ENCODE data around the gene RING1. TPM values are rescaled to one million over a fixed set of nuclear protein-coding genes. Genes with fewer than 3 reads are reported as not detected.

RING1 gene
- total RNA-seq, 2 experiments from 2014 or later: 26.8 to 27.5 TPM

GRCh38 chr6:33169291-33170175, 38.8 kb upstream of the RING1 start:
- ChIA-PET POLR2A (no interaction called here), CTCF (no interaction called here)
- H3K36me3 Mint-ChIP-seq (ENCODE audit: low read depth): no peaks in the 10 kb centered on the region
- ATAC-seq (no peak), DNase-seq (no peak)
- intact Hi-C loops (cut with micrococcal nuclease): loop anchor here (10.0 kb wide), 1 partner anchor 75 kb away; no protein-coding TSS in a partner anchor
- no peak overlapping the region for H3K27ac Mint-ChIP-seq
- TF ChIP-seq, protein P1, sequence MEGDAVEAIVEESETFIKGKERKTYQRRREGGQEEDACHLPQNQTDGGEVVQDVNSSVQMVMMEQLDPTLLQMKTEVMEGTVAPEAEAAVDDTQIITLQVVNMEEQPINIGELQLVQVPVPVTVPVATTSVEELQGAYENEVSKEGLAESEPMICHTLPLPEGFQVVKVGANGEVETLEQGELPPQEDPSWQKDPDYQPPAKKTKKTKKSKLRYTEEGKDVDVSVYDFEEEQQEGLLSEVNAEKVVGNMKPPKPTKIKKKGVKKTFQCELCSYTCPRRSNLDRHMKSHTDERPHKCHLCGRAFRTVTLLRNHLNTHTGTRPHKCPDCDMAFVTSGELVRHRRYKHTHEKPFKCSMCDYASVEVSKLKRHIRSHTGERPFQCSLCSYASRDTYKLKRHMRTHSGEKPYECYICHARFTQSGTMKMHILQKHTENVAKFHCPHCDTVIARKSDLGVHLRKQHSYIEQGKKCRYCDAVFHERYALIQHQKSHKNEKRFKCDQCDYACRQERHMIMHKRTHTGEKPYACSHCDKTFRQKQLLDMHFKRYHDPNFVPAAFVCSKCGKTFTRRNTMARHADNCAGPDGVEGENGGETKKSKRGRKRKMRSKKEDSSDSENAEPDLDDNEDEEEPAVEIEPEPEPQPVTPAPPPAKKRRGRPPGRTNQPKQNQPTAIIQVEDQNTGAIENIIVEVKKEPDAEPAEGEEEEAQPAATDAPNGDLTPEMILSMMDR (IDR thresholded peaks at IDR 0.05): no peak
- H3K4me1 Mint-ChIP-seq (ENCODE audit: low read depth): no peaks in the 10 kb centered on the region
- H3K27me3 Mint-ChIP-seq: no peaks in the 10 kb centered on the region
- no peaks in the 10 kb centered on the region for H3K9me3 Mint-ChIP-seq
- H3K4me3 Mint-ChIP-seq: no peak overlapping the region

DNA sequence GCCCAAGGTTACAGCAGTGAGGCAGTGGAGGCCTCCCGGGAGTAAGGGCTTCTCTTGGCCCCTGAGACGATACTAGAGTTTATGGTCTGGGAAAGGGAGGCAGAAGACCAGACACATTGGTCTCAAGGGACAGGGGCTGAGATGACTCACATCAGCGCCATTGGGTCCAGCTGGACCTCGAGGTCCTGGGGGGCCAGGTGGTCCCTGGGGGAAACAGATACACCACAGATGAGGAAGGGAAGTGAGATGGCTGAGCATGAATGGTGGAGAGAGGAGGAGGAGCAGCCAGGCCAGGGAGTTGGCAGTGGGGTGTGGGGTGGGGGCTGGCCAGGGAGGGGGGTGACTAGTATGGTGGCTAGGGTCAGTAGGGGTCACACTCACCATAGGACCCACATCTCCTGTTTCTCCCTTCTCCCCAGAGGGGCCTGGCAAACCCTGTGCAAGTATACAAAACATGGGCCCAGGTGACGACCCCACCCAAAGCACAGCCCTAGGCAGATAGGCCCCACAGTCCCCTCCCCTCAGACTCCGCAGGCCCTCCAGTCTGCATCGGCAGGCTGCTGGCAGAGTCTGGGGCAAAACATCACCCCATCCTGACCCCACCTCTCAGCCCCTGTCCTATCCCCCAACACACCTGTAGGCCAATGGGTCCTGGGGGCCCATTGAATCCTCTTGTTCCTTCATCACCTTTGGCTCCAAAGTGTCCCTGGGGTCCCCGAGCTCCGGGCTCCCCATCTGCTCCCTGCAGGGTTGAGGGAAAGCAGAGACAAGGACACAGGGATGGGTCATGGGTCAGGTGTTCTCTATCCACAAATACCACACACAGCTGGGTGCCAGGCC, 37.9 kb upstream of the RING1 start:
- no peaks in the 10 kb centered on the region for H3K36me3 Mint-ChIP-seq (ENCODE audit: low read depth)
- no peaks in the 10 kb centered on the region for H3K27me3 Mint-ChIP-seq
- H3K27ac Mint-ChIP-seq: no peak overlapping the region
- POLR2A ChIA-PET: no interaction called here
- intact Hi-C loops (cut with micrococcal nuclease): no loop called here
- H3K4me1 Mint-ChIP-seq (ENCODE audit: low read depth): no peaks in the 10 kb centered on the region
- ATAC-seq: no peak
- CTCF ChIA-PET: interaction anchor here (0.7 to 1.4 kb wide), 2 partner anchors 9 to 78 kb away, joined by 3 read pairs; no protein-coding TSS in a partner anchor
- no peak for DNase-seq
- H3K4me3 Mint-ChIP-seq: no peak overlapping the region
- TF ChIP-seq, protein P1 (IDR thresholded peaks at IDR 0.05): no peak
- no peaks in the 10 kb centered on the region for H3K9me3 Mint-ChIP-seq

DNA sequence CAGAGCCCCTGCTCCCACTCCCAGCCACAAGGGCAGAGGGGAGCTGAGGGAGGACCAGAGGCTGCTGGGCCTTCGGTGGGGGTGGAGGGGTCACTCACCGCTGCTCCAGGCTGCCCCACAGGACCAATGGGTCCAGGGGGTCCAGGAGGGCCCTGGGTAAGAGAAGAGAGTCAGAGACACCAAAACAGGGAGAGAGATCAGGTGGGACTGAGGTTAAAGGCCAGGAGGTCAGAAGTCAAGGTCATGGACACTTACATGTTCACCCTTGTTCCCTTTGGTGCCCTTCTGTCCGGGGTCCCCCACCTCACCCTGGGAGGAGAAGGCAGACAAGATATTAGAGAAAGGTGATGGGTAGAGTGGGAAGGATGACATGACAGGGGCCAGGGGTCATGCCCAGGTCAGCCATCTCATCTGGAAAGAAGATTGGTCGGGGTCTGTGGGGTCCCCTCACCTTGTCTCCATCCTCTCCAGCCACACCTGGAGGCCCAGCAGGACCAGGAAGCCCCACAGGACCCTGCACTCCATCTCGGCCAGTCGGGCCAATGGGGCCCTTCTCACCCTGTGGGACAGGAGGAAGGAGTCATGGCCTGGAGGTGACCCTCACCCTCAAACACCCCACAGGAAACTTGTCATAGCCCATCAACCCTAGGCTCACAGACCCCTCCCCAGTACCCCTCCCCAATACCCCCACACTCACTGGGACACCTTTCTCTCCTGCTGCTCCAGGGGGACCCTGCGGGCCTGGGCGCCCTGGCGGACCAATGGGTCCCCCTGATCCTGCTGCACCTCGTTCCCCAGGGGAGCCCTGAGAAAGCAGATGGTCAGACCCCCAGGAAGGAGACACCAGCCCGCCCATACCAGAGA, 37.1 kb upstream of the RING1 start:
- POLR2A ChIA-PET: no interaction called here
- no peak for ATAC-seq
- no peaks in the 10 kb centered on the region for H3K27me3 Mint-ChIP-seq
- CTCF ChIA-PET: interaction anchor here (0.7 to 2.0 kb wide), 3 partner anchors 10 to 77 kb away, joined by 3 to 6 read pairs (median 3); no protein-coding TSS in a partner anchor
- H3K4me1 Mint-ChIP-seq (ENCODE audit: low read depth): no peaks in the 10 kb centered on the region
- DNase-seq: no peak
- no peaks in the 10 kb centered on the region for H3K9me3 Mint-ChIP-seq
- TF ChIP-seq, protein P1 (IDR thresholded peaks at IDR 0.05): no peak
- H3K27ac Mint-ChIP-seq: no peak overlapping the region
- no peaks in the 10 kb centered on the region for H3K36me3 Mint-ChIP-seq (ENCODE audit: low read depth)
- intact Hi-C loops (cut with micrococcal nuclease): no loop called here
- no peak overlapping the region for H3K4me3 Mint-ChIP-seq

DNA sequence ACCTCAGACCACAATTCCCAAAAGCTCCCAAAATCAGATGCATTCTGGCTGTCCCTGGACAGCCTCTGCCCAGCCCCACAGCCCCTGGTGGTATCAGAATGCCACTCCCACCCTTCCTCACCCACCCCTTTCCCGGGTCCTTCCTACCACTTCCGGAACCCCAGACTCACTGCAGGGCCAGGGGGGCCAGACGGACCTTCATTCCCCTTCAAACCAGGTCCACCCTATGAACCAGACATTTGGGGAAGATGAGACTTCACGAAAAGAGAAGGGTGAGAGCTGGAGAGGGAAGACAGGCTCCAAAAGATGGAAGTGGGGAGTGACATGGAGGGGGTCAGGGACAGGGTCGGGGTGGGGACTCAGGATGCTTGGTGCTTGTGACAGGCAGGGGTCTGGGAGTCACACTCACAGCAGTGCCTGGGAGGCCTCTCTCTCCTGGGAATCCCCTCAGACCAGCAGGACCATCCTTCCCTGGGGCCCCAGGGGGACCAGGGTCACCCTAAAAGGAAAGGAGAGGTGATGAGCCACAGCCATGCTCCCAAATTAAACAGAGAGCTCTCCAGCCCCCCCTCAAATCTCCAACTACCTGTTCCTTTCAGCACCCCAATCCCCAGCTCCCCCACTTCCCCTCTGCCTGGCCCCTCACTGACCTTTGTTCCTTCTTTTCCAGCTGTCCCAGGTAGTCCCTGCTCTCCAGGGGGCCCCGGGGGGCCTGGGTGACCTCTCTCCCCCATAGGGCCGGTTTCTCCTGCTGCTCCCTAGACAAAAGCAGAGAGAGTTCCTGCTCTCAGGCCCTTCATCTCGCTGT, 36.2 kb upstream of the RING1 start:
- intact Hi-C loops (cut with micrococcal nuclease): no loop called here
- Mint-ChIP-seq H3K27me3 (no peaks in the 10 kb centered on the region), H3K27ac (no peak overlapping the region), H3K4me3 (no peak overlapping the region), H3K36me3 (ENCODE audit: low read depth) (no peaks in the 10 kb centered on the region), H3K4me1 (ENCODE audit: low read depth) (no peaks in the 10 kb centered on the region), H3K9me3 (no peaks in the 10 kb centered on the region)
- POLR2A ChIA-PET: no interaction called here
- TF ChIP-seq, protein P1 (IDR thresholded peaks at IDR 0.05): no peak
- ATAC-seq (no peak), DNase-seq (no peak)
- CTCF ChIA-PET: interaction anchor here (0.9 to 2.0 kb wide), 4 partner anchors 13 to 48 kb away, joined by 3 to 8 read pairs (median 4); no protein-coding TSS in a partner anchor

Data from activated CD8-positive, alpha-beta T cell treated with anti-CD3 and anti-CD28 coated beads for 36 hours (primary cell).